Tibial nerve (tissue), 4 donors: Measurements from ENCODE around the gene ZSWIM3.

Source experiments
- CTCF ChIP-seq, 5 experiments: fragments of 200-600 bp in 3 of 5; fragments of 450-650 bp in 2 of 5; sonication (generic) in 3 of 5; IDR thresholded peaks; one replicate each; pipeline ENCODE4 v1.5.1; 2016 to 2019; ENCODE audit warnings: antibody characterized with exemption in 5 of 5, mild to moderate bottlenecking in 3 of 5, moderate library complexity in 2 of 5
- EP300 ChIP-seq, 2 donors: sonication (generic); formaldehyde crosslinking; IDR thresholded peaks; one replicate each; pipeline ENCODE4 v1.6.1; 2017; ENCODE audit warnings: antibody characterized with exemption in 2 of 2, mild to moderate bottlenecking in 1 of 2
- POLR2A ChIP-seq, 2 donors: fragments of 450-650 bp; IDR thresholded peaks; one replicate each; pipeline ENCODE4 v1.6.1; 2017; ENCODE audit warnings: antibody characterized with exemption in 2 of 2, mild to moderate bottlenecking in 2 of 2, moderate library complexity in 2 of 2

DNA sequence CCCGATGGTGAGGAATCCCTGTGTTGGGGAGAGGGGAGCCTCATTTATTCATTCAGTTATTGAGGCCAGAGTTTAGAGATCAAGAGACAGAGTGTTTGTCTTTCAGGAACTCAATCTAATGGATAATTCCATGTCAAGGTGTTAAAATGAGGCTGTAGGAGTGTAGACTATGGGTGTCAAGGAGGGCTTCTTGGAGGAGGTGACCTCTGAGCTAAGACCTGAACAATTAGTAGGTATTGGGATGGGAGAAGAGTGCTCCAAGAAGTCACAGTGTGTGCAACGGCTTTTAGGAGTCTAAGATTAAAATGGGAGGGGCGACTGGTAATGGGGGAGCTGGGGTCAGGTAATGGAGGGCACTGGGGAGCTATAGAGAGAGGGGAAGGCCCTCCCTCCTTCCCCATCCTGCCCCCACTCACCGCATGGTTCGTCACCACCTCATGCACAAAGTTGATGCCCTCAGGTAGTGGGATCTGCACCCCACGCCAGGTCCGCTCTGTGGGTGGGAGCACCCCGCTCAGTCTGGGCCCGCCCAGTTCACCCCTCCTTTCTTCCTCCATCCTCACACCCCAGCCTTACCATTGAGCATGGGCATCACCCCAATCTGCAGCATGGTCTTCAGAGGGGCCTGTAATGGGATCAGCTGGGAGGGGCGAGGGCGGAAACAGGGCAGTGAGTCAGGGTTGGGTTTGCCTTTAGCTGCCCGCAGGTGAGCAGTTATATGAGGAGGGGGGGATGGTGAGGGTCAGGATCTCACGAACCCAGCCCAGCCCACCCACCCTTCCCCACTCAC is 41.8 kb downstream of the ZSWIM3 start:
- no peak for TF ChIP-seq CTCF (IDR thresholded peaks at IDR 0.05)
- TF ChIP-seq POLR2A (IDR thresholded peaks at IDR 0.05) = no peak
- no peak for TF ChIP-seq EP300 (IDR thresholded peaks at IDR 0.05)
